Mammary epithelial cell (primary cell): ENCODE data around the gene BAIAP2L1.

Experiments
- CTCF ChIP-seq, 2 donors: IDR thresholded peaks in 1 of 2; conservative IDR thresholded peaks in 1 of 2; 2 replicates each; pipeline ENCODE4 v1.5.1; 2011 to 2012; ENCODE audit warnings: inconsistent platforms in 2 of 2, low read length in 2 of 2, mild to moderate bottlenecking in 2 of 2, control low read depth in 1 of 2, low read depth in 1 of 2; ENCODE audit not compliant: insufficient read depth in 1 of 2; ENCODE audit errors: extremely low read depth in 1 of 2
- EZH2 ChIP-seq: IDR thresholded peaks from 2 replicates; pipeline ENCODE4 v1.6.1; 2012; ENCODE audit warnings: low read length, inconsistent platforms, borderline replicate concordance

GRCh38 chr7:98286701-98287485, 114.0 kb downstream of the BAIAP2L1 start:
- TF ChIP-seq CTCF (conservative IDR thresholded peaks at IDR 0.05 in 1 of 2, IDR thresholded peaks at IDR 0.05 in 1 of 2; ENCODE audit: extremely low read depth in 1 of 2, insufficient read depth in 1 of 2, low read depth in 1 of 2, low read length in 2 of 2) (no peak), EZH2 (no peak)
